ENCODE measurements around the gene CRYBB1.

CRYBB1 gene

DNA sequence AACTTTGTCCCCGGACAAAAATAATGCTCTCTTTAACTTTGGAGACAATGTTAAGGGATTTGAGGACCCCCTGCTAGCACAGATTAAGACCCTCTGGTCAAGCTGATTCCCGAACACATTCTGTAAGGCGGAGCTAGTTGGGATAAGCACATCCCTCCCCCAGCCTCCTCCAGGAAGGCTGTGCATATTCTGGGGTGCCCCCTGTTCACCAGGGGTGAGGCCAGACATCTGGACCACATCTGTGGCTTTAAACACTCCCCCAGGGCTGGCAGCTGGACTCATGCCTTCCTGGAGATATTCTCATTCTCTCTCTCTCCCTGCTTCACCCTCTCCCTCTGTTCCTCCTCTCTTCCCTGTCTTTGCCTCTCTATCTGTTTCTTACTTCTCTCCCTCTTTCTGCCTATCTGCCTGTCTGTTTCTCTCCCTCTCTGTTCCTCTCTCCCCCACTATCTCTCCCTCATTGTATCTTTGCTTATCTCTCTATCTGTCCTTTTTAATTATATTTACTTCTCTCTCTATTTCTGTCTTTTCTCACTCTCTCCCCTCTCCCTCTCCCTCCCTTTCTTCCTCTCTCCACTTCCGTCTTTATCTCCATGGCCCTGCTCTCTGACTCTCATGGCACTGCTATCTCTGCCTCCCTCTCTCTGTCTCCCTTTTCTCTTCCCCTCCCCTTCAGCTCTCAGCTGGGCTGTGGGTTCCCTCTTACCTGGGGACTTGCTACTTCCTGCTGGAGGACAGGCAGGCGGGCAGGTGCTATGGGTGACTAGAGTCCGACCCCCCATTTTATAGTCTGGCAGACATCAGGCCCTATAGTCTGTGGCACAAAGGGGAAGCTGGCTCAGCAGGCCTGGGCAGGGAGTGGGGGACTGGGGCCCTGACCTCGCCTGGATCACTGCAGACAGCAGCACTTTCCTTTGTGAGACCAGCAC, at the start of gene CRYBB1:
Gene CRYBB1 (minus strand): TSS at position 757 of the 929 bp plus-strand sequence. CDS start 1,708 bp downstream, outside the sequence.
- FAIRE-seq: no peak

DNA sequence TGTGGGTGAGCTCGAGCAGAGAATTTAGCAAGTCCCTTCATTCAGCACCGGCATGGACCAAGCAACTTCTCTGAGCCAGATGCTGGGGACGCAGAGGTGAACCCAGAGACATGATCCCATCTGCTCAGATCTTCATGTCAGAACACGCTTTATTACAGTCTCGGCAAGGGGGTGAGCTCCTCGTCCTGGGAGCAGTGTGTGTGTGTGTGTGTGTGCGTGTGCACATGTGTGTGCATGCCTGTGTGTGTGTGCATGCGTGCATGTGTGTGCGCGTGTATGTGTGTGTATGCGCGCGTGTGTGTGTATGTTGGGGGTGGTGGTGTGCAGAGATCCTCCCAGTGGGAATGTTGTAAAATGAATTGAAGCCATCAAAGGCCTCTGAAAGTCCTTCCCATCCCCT, 49.3 kb upstream of the CRYBB1 start:
- no peak for FAIRE-seq

DNA sequence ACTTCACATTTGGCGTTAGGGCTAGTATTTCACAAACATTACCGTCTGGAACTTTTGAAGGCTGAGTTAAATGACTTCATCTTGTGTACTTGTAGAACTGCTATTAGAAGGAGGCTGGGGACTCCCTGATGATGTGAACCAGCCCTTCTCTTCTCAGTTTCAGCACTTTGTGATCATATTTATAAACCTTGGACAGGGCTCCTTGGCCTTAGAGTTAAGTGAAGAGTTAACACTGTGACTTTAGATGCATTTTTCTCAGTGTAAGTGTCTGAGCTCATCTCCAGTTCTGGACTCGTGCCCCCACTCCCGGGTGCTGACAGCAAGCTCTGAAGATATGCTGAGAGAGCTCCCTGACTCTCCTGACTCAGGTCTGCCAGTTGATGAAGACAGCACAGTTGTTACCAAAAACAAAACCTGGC, 48.0 kb upstream of the CRYBB1 start:
- FAIRE-seq: no peak

DNA sequence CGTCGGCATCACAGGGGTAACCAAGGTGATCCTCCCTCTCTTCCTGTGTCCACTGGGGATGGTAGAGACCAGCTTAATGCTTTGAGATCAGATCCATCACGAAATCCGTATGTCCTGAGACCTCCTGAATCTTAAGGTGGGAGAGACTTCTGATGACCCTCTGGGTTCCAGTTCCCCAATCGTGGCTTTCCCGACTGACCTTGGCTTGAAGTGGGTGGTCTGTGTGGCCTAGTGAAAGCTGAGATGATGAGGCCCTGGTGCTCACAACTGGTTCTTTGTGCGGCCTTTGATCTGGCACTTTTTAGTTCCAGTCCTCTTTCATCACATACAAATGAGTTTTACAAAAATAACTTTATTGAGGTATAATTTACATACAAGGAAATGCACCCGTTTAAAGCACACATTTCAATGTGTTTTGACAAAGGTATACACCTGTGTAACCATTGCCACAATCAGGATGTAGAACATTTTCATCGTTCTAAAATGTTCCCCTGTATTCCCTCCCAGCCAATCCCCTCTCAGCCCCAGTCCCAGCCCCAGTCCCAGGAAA, 45.6 kb upstream of the CRYBB1 start:
- FAIRE-seq: no peak

DNA sequence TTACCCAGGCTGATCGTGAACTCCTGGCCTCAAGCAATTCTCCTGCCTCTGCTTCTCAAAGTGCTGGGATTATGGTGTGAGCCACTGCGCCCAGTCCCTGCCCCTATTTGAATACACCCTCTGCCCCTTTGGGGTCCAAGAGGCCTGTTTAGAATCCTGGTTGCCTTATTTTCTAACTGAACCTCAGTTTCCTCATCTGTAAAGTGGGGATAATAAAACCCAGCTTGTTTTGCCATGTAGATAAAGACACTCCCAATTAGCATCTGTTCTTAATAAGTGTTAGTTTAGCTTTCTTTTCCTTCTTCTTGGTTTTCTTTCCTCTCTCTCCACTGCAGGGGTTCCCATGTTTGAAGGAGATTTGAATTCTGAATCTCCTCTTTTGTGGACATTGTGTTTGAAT, 44.3 kb upstream of the CRYBB1 start:
- FAIRE-seq: no peak

DNA sequence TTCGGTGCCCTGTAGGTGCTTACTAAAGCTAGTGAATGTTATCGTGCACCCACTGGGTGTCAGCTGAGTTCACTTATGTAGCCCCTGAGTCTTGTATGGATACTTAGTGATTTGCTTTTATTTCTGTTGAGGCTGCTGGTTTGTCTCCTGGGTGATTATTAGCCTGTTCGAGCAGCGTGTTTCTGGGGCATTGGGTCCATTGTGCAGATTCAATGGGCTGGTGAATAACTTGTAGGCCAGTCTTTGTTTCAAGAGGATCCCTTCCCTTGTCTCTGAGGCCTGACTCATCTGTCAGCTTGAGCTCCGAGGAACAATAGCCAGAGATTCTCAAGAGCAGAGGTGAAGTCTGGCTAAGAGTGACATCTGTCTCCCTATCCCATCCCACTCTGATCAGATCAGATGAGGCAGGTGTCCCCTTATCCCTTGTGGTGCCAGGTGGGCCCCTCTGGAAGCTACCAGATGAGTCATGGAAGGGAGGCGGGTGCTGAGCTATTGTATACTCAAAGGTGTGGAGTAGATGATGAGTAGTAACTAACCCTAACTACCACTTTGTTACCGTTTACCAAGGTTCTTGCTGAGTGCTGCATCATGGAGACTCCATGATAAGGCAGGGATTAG, 43.2 kb upstream of the CRYBB1 start:
- no peak for FAIRE-seq

DNA sequence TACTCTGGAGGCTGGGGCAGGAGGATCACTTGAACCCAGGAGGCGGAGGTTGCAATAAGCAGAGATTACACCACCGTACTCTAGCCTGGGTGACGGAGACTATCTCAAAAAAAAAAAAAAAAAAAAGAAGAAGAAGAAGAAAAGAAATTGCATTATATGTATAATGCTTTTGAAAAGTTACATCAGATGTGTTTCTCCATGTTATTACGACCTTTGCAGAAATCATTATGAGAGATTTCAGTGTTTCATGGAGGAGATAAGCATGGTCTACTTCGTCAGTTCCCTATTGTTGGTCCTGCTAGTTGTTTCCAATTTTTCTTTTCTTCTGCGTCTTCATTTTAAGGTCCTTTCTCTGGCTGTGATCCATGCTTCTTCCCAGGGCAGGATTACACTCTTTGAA, 42.5 kb upstream of the CRYBB1 start:
- FAIRE-seq: no peak

DNA sequence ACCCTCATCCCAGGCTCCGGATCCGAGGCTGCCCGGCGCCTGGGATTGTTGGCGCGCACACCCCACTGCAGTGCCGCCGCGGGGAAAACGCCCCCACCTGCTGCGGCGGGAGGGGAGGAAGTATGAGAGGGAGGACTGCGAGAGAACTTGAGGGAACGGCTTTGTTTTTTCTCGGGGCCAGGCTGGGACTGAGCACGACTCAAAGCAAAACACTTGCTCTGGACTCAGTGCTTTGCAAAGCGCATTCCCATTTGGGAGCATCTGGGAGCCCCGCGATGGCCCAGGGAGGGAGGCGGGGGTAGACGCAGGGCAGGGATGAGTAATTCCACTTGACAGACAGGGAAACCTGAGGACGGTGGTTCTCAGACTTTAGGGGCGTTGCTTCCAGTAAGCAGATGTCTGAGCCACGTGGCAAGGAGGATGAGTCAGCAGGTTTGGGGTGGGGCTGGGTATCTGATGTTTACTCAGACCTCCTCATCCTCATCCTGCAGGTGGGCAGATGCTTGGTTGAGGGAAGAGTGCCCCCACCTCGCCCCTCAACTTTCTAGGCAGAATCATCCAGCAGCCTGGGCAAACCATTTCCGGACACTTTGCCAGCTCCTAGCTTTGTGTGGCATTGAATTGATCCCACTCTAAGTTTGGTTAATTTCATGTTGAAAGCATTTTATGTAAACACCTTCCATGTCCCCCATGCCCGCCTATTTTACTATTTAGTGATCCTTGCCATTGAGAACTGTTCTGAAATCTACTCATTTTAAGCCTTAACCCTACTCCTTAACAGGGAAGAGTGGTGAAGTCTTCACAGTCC, 41.0 kb upstream of the CRYBB1 start:
- no peak for FAIRE-seq

DNA sequence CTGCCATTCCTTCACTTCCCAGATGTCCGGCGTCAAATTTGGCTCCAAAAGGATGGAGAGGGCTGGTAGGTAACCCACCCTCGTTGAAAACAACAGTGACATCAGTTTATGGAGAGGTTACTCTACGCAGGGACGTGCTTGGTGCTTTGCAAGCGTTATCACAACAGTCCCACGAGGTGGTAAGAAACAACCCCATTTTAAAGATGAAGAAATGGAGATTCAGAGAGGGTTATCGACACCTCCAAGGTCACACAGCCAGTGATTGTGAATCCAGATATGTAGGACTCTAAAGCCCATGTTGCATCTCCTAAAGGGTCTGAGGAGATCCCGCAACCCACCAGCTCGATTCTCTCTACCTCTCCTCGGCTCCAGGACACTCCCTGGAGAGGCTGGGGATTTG, 40.3 kb upstream of the CRYBB1 start:
- no peak for FAIRE-seq

DNA sequence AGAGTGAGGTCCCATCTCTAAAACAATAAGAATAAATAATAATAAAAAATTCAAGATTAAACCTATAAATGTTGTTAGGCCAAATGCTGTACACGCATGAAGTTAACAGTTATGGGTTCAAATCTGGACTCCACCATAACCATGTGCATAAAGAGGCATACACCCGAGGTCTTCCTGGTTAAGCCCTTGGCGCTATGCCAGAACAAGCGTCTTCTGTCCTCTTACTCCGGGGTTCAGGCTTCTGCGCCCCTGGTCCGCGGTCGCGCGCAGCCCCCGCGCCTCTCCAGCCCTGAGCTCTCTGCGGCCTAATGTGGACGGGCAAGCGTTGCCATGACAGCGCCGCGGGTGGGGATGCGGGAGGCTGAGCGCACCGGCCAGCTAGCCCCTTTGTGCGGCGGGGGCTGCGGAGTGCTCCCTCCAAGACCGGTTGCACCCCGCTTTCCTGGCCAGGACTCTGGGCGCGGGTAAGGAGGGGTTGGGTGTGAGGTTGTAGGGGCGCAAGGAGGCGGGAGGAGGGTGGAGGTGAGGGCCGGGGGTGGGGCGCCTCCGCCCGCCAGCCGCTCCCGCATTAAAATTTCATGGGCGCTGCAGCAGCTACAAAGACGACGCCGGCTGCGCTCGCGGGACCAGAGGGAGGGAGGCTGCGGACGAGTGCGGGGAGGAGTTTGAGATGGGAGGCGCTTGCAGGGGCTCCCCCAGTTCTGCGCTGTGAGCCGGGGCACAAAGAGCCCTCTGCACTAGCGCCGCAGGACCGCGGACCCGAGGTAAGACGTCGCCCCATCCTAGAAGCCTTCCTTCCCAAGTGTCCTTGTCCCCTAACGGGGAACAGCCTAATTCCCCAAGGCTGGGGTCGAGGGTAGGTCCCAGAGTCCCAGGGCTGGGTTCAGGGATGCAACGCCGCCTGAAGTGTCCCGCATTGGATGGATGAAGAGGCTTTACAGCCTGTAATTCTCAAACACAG, 39.3 kb upstream of the CRYBB1 start, which contains the start of gene MIAT:
Gene MIAT (plus strand): TSS at position 698 of the 961 bp plus-strand sequence.
- FAIRE-seq: no peak

DNA sequence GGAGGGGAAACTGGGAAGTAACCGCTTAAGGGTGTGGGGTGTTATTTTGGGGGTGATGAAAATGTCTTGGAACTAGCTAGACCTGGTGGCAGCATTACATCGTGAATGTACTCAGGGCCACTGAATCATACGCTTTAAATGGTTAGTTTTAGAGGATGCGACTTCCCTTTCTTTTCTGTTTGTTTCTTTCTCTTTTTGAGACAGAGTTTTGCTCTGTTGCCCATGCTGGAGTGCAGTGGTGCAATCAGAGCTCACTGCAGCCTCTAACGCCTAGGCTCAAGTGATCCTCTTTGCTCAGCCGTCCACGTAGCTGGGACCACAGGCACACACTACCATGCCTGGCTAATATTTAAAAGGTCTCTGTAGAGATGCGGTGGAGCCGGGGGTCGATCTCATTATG, 34.0 kb upstream of the CRYBB1 start:
- no peak for FAIRE-seq

DNA sequence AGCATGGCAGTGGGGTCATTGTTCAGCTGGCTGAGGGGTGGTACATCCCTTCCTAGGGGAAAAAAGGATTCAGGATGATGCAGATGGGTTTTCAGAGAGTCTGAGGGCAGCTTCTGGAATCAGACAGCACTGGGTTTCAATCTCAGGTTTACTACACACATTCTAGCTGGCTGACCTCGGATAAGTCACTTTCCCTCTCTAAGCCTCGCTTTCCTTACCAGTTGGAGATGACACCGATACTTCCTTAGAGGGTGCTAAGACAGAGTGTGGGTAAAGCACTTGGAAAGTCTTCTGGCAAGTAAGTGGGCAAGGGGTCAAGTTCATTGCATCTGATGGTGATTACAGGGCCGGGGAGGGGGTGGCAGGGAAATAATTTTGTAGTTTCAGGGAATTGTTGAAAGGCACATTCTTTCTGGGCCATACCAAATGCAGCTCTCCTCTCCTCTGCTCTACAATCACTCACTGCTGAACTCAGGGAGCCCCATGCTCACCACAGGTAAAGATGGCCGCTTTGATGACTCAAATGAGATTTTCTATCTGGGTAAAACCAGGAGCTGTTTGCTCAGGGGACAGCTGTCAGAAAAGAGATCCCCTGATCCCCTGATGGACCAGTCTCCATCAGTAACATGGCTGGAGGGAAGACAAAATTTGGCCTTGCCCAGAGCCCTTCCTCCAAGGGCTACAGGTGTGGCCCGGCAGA, 33.0 kb upstream of the CRYBB1 start:
- no peak for FAIRE-seq

DNA sequence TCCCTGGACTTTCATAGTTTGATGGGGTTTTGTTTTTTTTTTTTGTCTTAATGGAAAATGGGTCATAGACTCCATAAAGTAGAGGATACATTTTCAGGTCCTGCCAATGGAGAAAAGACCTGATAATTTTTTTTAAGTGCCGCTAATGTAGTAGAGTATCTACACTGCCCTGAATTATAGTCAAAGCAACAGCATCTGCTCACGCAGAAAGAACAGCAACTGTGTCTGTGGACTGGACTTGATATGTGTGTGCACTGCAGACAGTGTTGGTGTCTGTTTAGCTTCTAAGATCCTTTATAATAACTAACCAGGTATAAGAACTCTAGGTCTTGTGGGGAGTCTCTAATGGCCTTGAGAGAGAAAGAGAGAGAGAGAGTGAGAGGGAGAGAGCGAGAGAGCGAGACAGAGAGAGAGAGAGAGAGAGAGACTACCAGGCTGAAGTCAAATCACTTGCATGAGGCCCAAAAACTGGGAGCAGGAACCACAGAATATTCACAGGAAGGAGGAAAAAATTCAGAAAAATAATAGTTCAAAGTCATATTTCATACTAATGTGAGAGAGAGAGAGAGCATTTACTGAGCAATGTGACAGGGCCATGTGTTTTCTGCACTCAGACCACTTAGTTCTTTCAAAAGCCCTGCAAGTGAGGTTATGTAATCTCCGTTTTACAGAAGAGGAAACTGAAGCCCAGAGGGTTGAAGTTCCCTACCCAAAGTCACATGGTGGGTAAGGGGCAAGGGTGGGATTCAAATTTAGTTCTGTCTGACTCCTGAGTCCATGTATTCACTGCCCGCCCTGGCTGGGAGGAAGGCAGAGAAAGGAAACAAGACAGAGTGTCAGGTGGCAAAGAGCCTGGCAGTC, 30.9 kb upstream of the CRYBB1 start:
- FAIRE-seq: no peak

DNA sequence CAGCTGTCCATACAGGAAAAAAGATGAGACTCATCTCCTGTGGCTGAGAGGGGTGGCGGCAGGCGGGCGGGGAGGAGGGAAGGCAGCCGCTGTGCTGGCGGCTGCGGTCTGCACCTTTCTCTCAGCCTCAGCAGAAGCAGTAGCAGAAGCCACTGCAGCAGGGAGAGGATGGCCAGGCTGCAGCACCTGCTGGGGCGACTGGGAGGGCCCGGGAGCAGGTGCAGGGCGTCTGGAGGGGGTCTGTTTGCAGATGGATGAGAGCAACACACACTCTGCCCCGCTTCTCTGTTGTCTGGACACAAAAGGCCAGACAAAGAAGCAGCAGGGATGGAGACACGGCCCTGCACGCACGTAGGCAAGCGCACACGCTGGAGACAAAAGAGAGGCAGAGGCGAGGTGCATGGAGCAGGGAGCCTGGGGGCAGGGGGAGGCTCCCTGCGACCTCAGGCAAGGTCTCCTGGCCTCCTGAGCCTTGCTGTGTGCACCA, 30.2 kb upstream of the CRYBB1 start:
- no peak for FAIRE-seq

DNA sequence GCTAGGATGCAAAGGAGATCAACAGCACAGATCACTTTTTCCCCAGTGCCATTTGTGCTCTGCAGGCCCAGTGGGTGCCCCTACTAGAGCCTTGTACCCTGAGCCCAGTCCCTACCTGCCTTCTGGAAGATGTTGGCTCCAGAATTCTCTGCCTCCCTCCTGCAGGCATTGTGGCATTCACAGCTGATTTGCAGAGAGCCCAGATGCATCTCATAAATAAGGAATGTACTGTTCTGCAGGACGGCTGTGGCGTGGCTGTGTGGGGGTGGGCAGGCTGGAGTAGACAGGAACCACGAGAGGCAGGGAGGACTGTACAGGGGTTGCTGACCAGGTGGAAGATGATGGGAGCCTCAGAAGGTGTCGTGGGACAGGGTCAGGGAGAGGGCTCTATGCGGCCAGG, 28.3 kb upstream of the CRYBB1 start:
- no peak for FAIRE-seq

DNA sequence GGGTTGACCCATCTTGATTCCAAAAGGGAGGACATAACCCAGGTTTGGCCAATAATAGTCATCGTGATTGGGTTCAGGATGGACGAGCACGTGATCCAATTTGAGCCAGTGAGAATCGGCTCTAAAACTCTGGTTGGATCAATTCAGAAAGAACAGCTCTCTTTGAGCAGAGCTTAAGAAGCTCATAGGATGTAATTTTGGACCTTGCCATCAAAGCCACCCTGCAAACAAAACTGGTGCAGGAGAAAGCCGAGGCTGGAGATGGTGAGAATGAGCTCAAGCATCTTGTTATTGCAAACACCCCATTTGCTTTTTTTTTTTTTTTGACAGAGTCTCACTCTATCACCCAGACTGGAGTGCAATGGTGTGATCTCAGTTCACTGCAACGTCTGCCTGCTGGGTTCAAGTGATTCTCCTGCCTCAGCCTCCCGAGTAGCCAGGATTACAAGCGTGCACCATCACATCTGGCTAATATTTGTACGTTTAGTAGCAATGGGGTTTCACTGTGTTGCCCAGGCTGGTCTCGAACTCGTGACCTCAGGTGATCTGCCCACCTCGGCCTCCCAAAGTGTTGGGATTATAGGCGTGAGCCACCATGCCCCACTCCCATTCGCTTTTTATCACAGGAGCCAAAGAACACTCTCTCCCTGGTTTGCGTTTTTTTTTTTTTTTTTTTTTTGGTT, 25.7 kb upstream of the CRYBB1 start:
- no peak for FAIRE-seq

DNA sequence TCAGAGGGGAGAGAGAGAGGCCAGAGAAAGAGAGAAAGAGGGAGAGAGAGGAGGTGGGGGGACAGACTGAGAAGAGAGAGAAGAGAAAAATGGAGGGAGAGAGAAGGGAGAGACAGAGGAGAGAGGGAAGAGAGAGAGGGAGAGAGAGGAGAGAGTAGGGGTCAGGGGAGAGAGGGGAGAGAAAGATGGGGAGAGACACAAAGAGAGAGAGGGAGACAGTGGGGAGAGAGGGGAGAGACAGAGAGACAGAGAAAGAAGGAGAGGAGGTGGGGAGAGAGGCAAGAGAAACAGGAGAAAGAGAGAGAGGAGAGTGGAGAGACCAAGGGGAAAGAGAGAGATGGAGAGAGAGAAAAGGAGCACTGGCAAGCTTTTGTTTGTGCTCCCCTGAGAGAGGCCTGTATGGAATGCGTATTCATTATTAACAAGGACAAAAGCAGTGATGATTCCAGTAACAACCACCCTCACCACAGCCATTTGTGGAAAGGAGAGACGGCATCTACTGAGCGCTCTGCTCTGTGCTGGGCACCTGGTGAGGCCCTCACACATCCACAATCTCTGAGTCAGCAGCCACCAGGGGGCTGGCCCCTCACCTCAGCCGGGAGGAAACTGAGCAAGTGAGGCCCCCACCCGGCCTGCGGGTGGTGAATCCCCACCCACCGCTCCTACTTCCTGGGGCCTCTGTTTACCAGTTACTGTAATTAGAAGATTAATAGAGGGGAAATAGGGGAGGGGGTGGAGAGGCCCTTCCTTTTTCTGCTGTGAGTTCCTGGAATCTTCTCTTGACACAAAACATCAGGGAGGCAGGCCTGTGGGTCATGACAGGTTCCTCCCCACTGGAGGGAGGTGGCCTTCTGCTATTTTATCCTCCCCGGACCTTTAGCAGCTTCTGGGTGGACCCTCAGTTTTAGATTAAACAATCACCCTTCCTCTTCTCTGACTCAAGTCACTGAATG, 24.9 kb upstream of the CRYBB1 start:
- no peak for FAIRE-seq

DNA sequence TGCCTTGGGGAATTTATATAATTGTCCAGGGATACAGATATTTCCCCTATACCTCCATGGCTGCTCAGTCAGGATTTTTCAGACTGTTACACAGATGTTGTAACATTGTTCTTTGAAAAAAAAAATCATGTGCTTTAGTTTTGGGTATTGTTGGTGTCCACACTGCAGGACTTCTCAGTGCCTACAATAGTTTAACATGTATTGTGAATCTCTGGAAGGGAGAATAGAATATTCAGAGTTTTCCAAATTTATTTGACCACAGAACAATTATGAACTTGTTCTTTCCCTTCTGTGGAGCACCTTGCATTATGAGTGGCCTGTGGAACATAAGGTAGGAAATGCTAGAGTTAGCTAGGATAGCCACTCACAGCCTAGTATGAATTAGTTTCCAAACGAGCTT, 18.5 kb upstream of the CRYBB1 start:
- no peak for FAIRE-seq
